Adrenal gland (tissue), 5 donors: ENCODE data around the gene EIF2S2.

Experiments used
- CTCF ChIP-seq, 6 experiments: fragments of 450-650 bp in 4 of 6; fragments of 200-600 bp in 2 of 6; sonication (generic) in 1 of 6; IDR thresholded peaks; 1 replicate in 5 of 6; 2 replicates in 1 of 6; pipeline versions ENCODE4 v1.5.1 to v1.8.0; 2016 to 2021; ENCODE audit warnings: antibody characterized with exemption in 6 of 6, mild to moderate bottlenecking in 2 of 6, moderate library complexity in 1 of 6
- POLR2A ChIP-seq, 2 donors: fragments of 450-650 bp; IDR thresholded peaks; one replicate each; pipeline ENCODE4 v1.6.1; 2017; ENCODE audit warnings: antibody characterized with exemption in 2 of 2, mild to moderate bottlenecking in 2 of 2, moderate library complexity in 1 of 2
- donor health status: DM: no; HTN: no; CAD: no.

- TF ChIP-seq POLR2A (IDR thresholded peaks at IDR 0.05) (no peak), CTCF (IDR thresholded peaks at IDR 0.05) (no peak)
Measured at GRCh38 chr20:34109442-34109841, 2.6 kb downstream of the EIF2S2 start.
